HG03575 (cell line): ENCODE measurements around the gene DAZ3.
"Not testable (repeated sequence)": the region's sequence is repeated elsewhere in the genome, so short reads cannot be mapped to it uniquely, and the experiment has no call there.

ENCODE experiments used
- ATAC-seq: cut with Tn5 transposase; IDR thresholded peaks from one replicate; pipeline ENCODE4 v1.9.1; 2021; ENCODE audit not compliant: unreplicated experiment, insufficient number of reproducible peaks, low FRiP score; ENCODE audit errors: extremely low read depth

The DAZ3 gene, protein sequence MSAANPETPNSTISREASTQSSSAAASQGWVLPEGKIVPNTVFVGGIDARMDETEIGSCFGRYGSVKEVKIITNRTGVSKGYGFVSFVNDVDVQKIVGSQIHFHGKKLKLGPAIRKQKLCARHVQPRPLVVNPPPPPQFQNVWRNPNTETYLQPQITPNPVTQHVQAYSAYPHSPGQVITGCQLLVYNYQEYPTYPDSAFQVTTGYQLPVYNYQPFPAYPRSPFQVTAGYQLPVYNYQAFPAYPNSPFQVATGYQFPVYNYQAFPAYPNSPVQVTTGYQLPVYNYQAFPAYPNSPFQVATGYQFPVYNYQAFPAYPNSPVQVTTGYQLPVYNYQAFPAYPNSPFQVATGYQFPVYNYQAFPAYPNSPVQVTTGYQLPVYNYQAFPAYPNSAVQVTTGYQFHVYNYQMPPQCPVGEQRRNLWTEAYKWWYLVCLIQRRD

DNA sequence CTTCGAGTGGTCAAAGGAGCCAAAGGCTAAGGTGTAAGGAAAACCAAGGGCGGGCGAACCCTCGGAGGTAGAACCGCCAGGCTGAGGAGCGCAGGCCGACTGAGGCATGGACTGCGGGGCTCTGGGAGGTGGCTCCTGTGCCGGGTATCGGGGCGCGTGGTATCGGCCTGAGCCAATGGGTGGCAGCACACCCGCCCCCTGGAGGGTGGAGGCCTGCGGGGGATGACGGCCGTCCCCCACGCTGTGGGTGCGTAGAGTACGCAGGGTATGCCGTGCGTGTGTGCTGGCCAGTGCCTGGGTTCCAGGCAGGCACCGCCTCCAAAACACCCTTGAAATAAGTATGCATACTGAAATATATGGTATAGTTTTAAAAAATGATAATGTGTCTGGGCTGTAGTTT is at the start of gene DAZ3:
Gene DAZ3, minus strand, starts transcription at position 101 of the 400 bp plus-strand sequence. CDS start 208 bp downstream, outside the sequence.
- not testable (repeated sequence) for ATAC-seq

GRCh38 chrY:24833619-24834018 is 20.4 kb upstream of the DAZ3 start, which contains the start of gene DAZ4:
Gene DAZ4, plus strand, starts transcription at chrY:24833919. Its CDS starts 208 bp downstream, at chrY:24834127.
- ATAC-seq: not testable (repeated sequence)

DNA sequence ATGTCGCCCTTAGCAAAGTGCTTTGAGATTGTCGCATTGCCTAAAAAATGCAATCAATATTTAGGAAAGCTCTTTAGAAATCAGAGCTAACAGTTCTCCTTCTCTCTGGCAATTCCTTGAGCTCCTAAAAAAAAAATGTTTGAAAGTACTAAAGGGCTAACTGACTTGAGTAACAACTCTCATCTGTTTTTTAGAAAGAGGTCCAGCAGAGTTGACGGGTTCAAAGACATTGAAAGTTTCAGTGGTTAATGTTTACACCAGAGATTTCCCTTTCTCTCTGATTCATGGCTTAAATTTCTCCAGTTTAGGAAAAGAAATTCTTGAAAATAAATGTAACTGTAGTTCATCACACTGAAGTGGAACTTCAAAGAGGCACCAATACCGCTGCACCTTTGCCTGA is 11.9 kb upstream of the DAZ3 start:
- not testable (repeated sequence) for ATAC-seq

- not testable (repeated sequence) for ATAC-seq
These were observed 11.1 kb upstream of the DAZ3 start for GRCh38 chrY:24824184-24824879.

GRCh38 chrY:24821836-24822235 is 8.6 kb upstream of the DAZ3 start:
- ATAC-seq: not testable (repeated sequence)
